ENCODE measurements around the gene RARB.

RARB gene

GRCh38 chr3:25537516-25537915, 109.5 kb downstream of the RARB start:
- no peak for DNase-seq (ENCODE audit: low read depth)
- TF ChIP-seq CTCF (conservative IDR thresholded peaks at IDR 0.05; ENCODE audit: low read depth, low read length), result no peak
- H3K4me3 ChIP-seq (ENCODE audit: low read length), result no peak overlapping the region

- peak; percentile 64 for DNase-seq (ENCODE audit: low read depth)
- H3K4me3 ChIP-seq (ENCODE audit: low read length), result no peak overlapping the region
- no peak for TF ChIP-seq CTCF (conservative IDR thresholded peaks at IDR 0.05; ENCODE audit: low read depth, low read length)
Measured at GRCh38 chr3:25540273-25540672, 112.2 kb downstream of the RARB start.

- no peak overlapping the region for H3K4me3 ChIP-seq (ENCODE audit: low read length)
- DNase-seq (ENCODE audit: low read depth), result no peak
- TF ChIP-seq CTCF (conservative IDR thresholded peaks at IDR 0.05; ENCODE audit: low read depth, low read length), result no peak
Measured at GRCh38 chr3:25542492-25543039, 114.5 kb downstream of the RARB start.

GRCh38 chr3:25547103-25547502, 119.0 kb downstream of the RARB start:
- no peak overlapping the region for H3K4me3 ChIP-seq (ENCODE audit: low read length)
- no peak for DNase-seq (ENCODE audit: low read depth)
- no peak for TF ChIP-seq CTCF (conservative IDR thresholded peaks at IDR 0.05; ENCODE audit: low read depth, low read length)

- no peak for DNase-seq (ENCODE audit: low read depth)
- no peak overlapping the region for H3K4me3 ChIP-seq (ENCODE audit: low read length)
- no peak for TF ChIP-seq CTCF (conservative IDR thresholded peaks at IDR 0.05; ENCODE audit: low read depth, low read length)
Measured at GRCh38 chr3:25547943-25548674, 120.0 kb downstream of the RARB start.

GRCh38 chr3:25548836-25549235, 120.8 kb downstream of the RARB start:
- peak; percentile 36 for TF ChIP-seq CTCF (conservative IDR thresholded peaks at IDR 0.05; ENCODE audit: low read depth, low read length)
- H3K4me3 ChIP-seq (ENCODE audit: low read length), result no peak overlapping the region
- DNase-seq (ENCODE audit: low read depth), result peak; percentile 70

GRCh38 chr3:25552251-25552650, 124.2 kb downstream of the RARB start:
- DNase-seq (ENCODE audit: low read depth), result no peak
- TF ChIP-seq CTCF (conservative IDR thresholded peaks at IDR 0.05; ENCODE audit: low read depth, low read length), result no peak
- no peak overlapping the region for H3K4me3 ChIP-seq (ENCODE audit: low read length)
